ENCODE measurements around the gene EID1.

EID1 gene

DNA sequence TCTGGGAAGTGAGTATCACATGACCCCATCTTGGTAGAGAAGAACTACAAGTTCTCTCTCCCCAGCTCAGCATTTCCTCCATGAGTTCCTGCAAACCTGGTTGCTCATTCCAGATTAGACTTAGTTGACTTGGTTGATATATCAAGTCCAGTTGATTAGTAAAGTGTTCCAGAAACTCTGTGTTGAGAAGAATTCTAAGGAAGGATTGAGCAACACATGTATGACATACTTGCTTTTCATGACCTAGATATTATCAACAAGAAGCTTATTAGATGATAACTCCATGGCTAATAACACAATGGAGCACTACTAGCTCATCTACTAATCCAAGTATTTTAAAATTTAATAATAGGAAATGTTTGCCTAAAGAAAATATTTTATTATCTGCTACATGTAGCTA lies 6.4 kb upstream of the EID1 start:
- Mint-ChIP-seq H3K27me3 (ENCODE audit: low read depth) (peaks cover 7% of the 10 kb centered on the region), H3K4me1 (peaks cover 9% of the 10 kb centered on the region), H3K4me3 (no peak overlapping the region), H3K36me3 (ENCODE audit: low read depth) (no peaks in the 10 kb centered on the region), H3K27ac (no peak overlapping the region), H3K9me3 (no peaks in the 10 kb centered on the region)
- TF ChIP-seq, protein P1, sequence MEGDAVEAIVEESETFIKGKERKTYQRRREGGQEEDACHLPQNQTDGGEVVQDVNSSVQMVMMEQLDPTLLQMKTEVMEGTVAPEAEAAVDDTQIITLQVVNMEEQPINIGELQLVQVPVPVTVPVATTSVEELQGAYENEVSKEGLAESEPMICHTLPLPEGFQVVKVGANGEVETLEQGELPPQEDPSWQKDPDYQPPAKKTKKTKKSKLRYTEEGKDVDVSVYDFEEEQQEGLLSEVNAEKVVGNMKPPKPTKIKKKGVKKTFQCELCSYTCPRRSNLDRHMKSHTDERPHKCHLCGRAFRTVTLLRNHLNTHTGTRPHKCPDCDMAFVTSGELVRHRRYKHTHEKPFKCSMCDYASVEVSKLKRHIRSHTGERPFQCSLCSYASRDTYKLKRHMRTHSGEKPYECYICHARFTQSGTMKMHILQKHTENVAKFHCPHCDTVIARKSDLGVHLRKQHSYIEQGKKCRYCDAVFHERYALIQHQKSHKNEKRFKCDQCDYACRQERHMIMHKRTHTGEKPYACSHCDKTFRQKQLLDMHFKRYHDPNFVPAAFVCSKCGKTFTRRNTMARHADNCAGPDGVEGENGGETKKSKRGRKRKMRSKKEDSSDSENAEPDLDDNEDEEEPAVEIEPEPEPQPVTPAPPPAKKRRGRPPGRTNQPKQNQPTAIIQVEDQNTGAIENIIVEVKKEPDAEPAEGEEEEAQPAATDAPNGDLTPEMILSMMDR (IDR thresholded peaks at IDR 0.05; ENCODE audit: unreplicated experiment in 3 of 3), result no peak

DNA sequence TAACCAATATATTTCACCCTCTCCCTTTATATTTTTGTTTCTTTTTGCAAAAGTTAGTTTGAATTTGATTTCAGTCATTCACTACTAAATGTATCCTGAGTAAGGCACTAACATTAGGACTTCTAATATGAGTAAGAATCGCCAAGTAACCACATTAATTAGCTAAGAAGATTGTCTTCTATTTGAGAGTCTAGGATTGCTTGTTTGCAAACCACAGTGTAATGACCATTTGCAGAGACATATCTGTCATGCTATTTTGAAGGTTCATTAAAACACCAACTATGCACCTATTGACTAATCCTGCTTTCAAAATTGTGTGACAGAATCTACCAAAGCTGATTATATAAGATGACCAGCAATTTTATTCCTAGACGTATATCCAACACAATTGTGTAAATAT lies 5.3 kb upstream of the EID1 start:
- H3K36me3 Mint-ChIP-seq (ENCODE audit: low read depth), result no peaks in the 10 kb centered on the region
- H3K4me1 Mint-ChIP-seq, result peaks cover 7% of the 10 kb centered on the region
- no peaks in the 10 kb centered on the region for H3K9me3 Mint-ChIP-seq
- H3K27ac Mint-ChIP-seq, result no peak overlapping the region
- peaks cover 7% of the 10 kb centered on the region for H3K27me3 Mint-ChIP-seq (ENCODE audit: low read depth)
- no peak overlapping the region for H3K4me3 Mint-ChIP-seq
- TF ChIP-seq, protein P1 (IDR thresholded peaks at IDR 0.05; ENCODE audit: unreplicated experiment in 3 of 3), result no peak

DNA sequence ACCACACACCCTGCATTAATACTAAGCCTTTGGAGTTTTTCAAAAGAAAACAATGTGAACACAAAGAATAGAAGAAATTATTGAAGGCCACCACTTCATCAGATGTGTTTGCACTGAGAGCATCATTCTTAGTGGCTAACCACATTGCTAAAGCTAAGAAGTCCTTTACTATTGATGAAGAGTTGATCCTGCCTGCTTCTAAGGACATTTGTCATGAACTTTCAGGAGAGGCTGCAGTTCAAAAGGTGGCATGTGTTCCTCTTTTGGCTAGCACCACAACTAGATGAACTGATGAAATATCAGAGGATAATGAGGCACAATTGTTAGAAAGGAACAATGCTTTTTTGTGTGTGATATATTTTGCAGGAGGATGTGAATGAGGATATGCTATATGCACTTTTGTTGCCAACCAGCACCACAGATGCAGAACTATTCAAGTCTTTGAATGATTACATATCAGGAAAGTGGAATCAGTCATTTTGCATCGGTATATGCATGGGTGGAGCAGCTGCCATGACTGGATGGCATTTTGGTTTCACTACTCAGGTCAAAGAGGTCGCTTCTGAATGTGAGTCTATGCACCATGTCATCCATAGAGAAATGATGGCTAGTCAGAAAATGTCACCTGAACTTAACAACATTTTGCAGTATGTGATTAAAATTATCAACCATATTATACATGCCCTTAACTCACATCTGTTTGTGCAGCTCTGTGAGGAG lies 2.5 kb upstream of the EID1 start:
- peaks cover 7% of the 10 kb centered on the region for H3K27me3 Mint-ChIP-seq (ENCODE audit: low read depth)

DNA sequence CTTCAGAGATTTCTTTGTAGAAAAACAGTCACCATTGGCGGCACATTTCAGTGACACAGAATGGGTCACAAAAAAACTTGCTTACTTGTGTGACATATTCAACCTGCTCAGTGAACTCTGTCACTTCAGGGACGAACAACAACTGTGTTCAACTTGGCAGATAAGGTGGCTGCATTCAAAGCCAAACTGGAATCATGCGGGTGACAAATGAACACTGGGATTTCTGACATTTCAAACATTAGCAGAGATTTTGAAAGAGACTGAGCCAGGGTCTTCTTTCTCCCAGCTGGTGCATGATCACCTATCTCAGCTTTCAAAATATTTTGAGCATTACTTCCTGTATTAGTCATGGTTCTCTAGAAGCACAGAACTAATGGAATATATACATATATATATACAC lies 1.9 kb upstream of the EID1 start:
- Mint-ChIP-seq H3K4me3 (peak overlapping the region in 1 of 3 experiments; percentile 83), H3K27ac (no peak overlapping the region), H3K27me3 (ENCODE audit: low read depth) (peaks cover 7% of the 10 kb centered on the region), H3K36me3 (ENCODE audit: low read depth) (peaks cover 13% of the 10 kb centered on the region), H3K4me1 (peaks cover 36% of the 10 kb centered on the region), H3K9me3 (no peaks in the 10 kb centered on the region)
- TF ChIP-seq, protein P1 (IDR thresholded peaks at IDR 0.05; ENCODE audit: unreplicated experiment in 3 of 3), result no peak

More for the DNA sequence above, 2.5 kb upstream of the EID1 start:
- Mint-ChIP-seq H3K4me3 (peak overlapping the region in 2 of 3 experiments; percentile 46 to 56), H3K4me1 (peaks cover 30% of the 10 kb centered on the region), H3K36me3 (ENCODE audit: low read depth) (peaks cover 13% of the 10 kb centered on the region), H3K27ac (peak overlapping the region in 1 of 3 experiments; percentile 21), H3K9me3 (no peaks in the 10 kb centered on the region)
- TF ChIP-seq, protein P1 (IDR thresholded peaks at IDR 0.05; ENCODE audit: unreplicated experiment in 3 of 3), result no peak

DNA sequence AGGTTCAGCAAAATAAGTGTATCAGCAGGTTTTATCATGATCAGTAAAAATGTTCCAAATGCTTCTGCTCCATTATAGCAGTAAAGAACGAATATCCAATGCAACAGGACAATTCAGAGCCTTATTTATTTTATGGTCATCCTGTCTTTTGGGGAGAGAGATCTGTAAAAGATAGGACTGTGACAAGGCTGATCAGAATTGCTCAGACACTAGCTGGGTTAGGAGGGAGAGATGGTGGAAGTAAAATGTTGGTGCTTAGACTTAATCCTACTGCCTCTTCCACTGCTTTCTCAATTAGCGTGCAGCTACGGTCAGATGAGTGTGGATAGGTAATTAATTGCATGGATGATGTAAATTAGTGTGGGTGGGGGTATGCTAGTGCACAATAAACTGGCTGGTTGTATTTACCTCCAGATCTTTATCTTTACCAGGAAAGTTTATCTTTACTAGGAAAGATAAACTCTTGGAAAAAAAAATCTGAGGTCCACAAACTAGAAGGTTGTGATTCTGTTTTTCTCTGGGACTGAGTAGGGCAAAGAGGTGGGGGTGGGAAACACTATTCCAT lies 2.2 kb downstream of the EID1 start:
- H3K36me3 Mint-ChIP-seq (ENCODE audit: low read depth), result peaks cover 13% of the 10 kb centered on the region
- no peaks in the 10 kb centered on the region for H3K27me3 Mint-ChIP-seq (ENCODE audit: low read depth)
- H3K4me3 Mint-ChIP-seq, result peak overlapping the region; percentile 99 to 100 (median 99)
- H3K4me1 Mint-ChIP-seq, result peaks cover 39% of the 10 kb centered on the region
- TF ChIP-seq, protein P1 (IDR thresholded peaks at IDR 0.05; ENCODE audit: unreplicated experiment in 3 of 3), result no peak
- no peaks in the 10 kb centered on the region for H3K9me3 Mint-ChIP-seq
- H3K27ac Mint-ChIP-seq, result peak overlapping the region in 2 of 3 experiments; percentile 9 to 47

DNA sequence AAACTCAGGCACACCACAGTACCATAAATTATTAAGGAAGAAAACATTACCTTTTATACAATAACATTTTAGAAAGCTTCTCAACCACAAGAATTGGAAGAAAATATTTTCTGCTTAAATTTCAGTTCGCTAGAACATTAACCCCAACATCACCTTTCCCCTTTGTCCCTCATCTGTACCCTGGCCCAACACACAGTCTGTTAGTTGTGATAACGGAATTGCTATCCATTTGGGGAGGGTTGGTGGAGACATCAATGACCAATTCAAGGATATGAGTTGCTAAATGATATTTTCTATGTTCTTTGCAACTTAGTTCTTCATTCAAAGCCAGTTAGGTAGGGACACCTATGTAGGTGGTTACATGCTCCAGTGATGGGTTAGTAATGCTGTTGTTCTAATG lies 5.8 kb downstream of the EID1 start:
- Mint-ChIP-seq H3K4me3 (no peak overlapping the region), H3K9me3 (no peaks in the 10 kb centered on the region), H3K27ac (no peak overlapping the region), H3K36me3 (ENCODE audit: low read depth) (peaks cover 5% of the 10 kb centered on the region), H3K4me1 (peaks cover 27% of the 10 kb centered on the region), H3K27me3 (ENCODE audit: low read depth) (no peaks in the 10 kb centered on the region)
- TF ChIP-seq, protein P1 (IDR thresholded peaks at IDR 0.05; ENCODE audit: unreplicated experiment in 3 of 3), result no peak

Measured in nephron (organoid).